OCI-LY1 (cell line): ENCODE data around the gene PTPRD.

Source experiments
- H2AFZ ChIP-seq: fragments of 200-600 bp; sonication (generic), shearing (Covaris generic); 2 replicates; pipeline ENCODE4 v1.6.0; 2014; ENCODE audit warnings: antibody characterized with exemption, mild to moderate bottlenecking, low read length
- H3F3A ChIP-seq: fragments of 200-600 bp; sonication (generic), shearing (Covaris generic); 2 replicates; pipeline ENCODE4 v1.6.0; 2014; ENCODE audit warnings: mild to moderate bottlenecking, antibody characterized with exemption, low read length, moderate library complexity; ENCODE audit not compliant: insufficient read depth
- H3K27ac ChIP-seq: fragments of 200-600 bp; sonication (generic); 2 replicates; pipeline ENCODE4 v1.5.1; 2014; ENCODE audit warnings: low read length, mixed run types, mild to moderate bottlenecking, low read depth; ENCODE audit not compliant: poor library complexity, severe bottlenecking
- H3K27me3 ChIP-seq: fragments of 200-600 bp; sonication (generic); 2 replicates; pipeline ENCODE4 v1.6.0; 2014; ENCODE audit warnings: antibody characterized with exemption, mild to moderate bottlenecking, low read length, moderate library complexity; ENCODE audit not compliant: insufficient read depth
- H3K36me3 ChIP-seq: fragments of 200-600 bp; sonication (generic); 2 replicates; pipeline ENCODE4 v1.6.1; 2014; ENCODE audit warnings: mild to moderate bottlenecking, antibody characterized with exemption, low read length, moderate library complexity, mixed read lengths; ENCODE audit not compliant: insufficient read depth
- H3K4me1 ChIP-seq: fragments of 200-600 bp; sonication (generic); 2 replicates; pipeline ENCODE4 v1.5.1; 2014; ENCODE audit warnings: mild to moderate bottlenecking, low read length, moderate library complexity; ENCODE audit not compliant: insufficient read depth, severe bottlenecking
- H3K4me2 ChIP-seq: fragments of 200-600 bp; sonication (generic), shearing (Covaris generic); 2 replicates; pipeline ENCODE4 v1.6.1; 2014; ENCODE audit warnings: low read length
- H3K4me3 ChIP-seq: fragments of 200-600 bp; sonication (generic); 2 replicates; pipeline ENCODE4 v1.5.1; 2014; ENCODE audit warnings: low read length, low read depth, mild to moderate bottlenecking, mixed read lengths; ENCODE audit not compliant: poor library complexity, severe bottlenecking
- H3K79me2 ChIP-seq: fragments of 200-600 bp; shearing (Covaris generic); 2 replicates; pipeline ENCODE4 v1.6.1; 2016; ENCODE audit warnings: mixed run types, low read length, mixed read lengths; ENCODE audit not compliant: insufficient read depth
- H3K9ac ChIP-seq: fragments of 200-600 bp; sonication (generic), shearing (Covaris generic); 2 replicates; pipeline ENCODE4 v1.6.1; 2014; ENCODE audit warnings: mild to moderate bottlenecking, low read length, mixed read lengths
- H3K9me2 ChIP-seq: fragments of 200-600 bp; sonication (generic), shearing (Covaris generic); 2 replicates; pipeline ENCODE4 v1.6.1; 2014; ENCODE audit warnings: low read depth, mild to moderate bottlenecking, low read length, mixed read lengths
- H3K9me3 ChIP-seq: fragments of 200-600 bp; shearing (Covaris generic); 2 replicates; pipeline ENCODE4 v1.6.1; 2014; ENCODE audit warnings: low read length, mixed read lengths
- H4K20me1 ChIP-seq: fragments of 200-600 bp; sonication (generic), shearing (Covaris generic); 2 replicates; pipeline ENCODE4 v1.6.0; 2016; ENCODE audit warnings: mild to moderate bottlenecking, low read length; ENCODE audit not compliant: insufficient read depth
- CTCF ChIP-seq: fragments of 200-600 bp; sonication (generic), shearing (Covaris generic); IDR thresholded peaks from 2 replicates; pipeline ENCODE4 v1.5.1; 2017; ENCODE audit warnings: mild to moderate bottlenecking, antibody characterized with exemption, low read length, moderate library complexity, mixed read lengths
- EZH2 ChIP-seq: fragments of 200-600 bp; sonication (generic), shearing (Covaris generic); IDR thresholded peaks from 2 replicates; pipeline ENCODE4 v1.8.0; 2017; ENCODE audit warnings: borderline replicate concordance, mixed run types, mild to moderate bottlenecking, antibody characterized with exemption, low read length, moderate library complexity, mixed read lengths

PTPRD gene

DNA sequence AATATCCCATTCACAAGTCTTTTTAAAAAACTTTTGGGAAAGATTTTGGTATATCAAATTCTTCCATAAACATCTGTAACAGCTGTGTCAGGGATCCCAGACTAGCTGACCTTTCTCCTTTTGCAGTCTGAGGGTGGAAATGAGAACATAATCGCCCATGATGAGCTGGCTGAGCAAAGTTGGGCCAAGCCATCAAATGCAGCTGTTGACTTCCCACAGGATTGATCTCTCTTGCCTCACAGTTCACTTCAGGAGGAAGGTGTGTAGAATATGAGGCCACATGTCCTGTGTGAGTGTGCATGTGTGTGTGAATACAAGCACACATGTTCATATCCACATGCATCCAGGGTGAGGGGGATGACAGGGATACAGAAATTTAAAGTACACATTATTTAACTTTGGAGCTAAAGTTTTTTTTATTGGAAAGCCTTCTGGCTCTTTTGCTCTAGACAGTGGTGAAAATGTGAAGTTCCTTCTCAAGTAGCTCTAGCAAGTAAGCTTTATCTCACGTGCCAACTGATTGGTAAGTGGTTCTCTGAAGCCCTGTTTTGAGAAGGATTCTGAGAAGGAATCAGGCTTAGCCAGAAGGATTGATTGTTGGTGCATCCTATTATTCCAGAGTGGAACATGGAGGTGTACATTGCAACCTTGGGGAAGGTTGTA, 2344.5 kb downstream of the PTPRD start:
- Histone ChIP-seq H3F3A (no peaks in the 10 kb centered on the region), H3K9ac (no peak overlapping the region), H3K4me3 (no peak overlapping the region), H3K9me3 (no peaks in the 10 kb centered on the region), H3K4me1 (no peaks in the 10 kb centered on the region), H4K20me1 (no peaks in the 10 kb centered on the region), H3K27ac (no peak overlapping the region), H2AFZ (no peak overlapping the region), H3K36me3 (no peaks in the 10 kb centered on the region), H3K79me2 (no peaks in the 10 kb centered on the region), H3K27me3 (no peaks in the 10 kb centered on the region), H3K9me2 (no peaks in the 10 kb centered on the region), H3K4me2 (no peak overlapping the region)
- no peak for TF ChIP-seq EZH2
- TF ChIP-seq CTCF: no peak

GRCh38 chr9:8267636-8268035, 2345.2 kb downstream of the PTPRD start:
- Histone ChIP-seq H3K9me3 (no peaks in the 10 kb centered on the region), H3K4me1 (no peaks in the 10 kb centered on the region), H3F3A (no peaks in the 10 kb centered on the region), H4K20me1 (no peaks in the 10 kb centered on the region), H2AFZ (no peak overlapping the region), H3K4me3 (no peak overlapping the region), H3K27me3 (no peaks in the 10 kb centered on the region), H3K4me2 (no peak overlapping the region), H3K79me2 (no peaks in the 10 kb centered on the region), H3K9me2 (no peaks in the 10 kb centered on the region), H3K27ac (no peak overlapping the region), H3K36me3 (no peaks in the 10 kb centered on the region), H3K9ac (no peak overlapping the region)
- TF ChIP-seq EZH2: no peak
- TF ChIP-seq CTCF: no peak

DNA sequence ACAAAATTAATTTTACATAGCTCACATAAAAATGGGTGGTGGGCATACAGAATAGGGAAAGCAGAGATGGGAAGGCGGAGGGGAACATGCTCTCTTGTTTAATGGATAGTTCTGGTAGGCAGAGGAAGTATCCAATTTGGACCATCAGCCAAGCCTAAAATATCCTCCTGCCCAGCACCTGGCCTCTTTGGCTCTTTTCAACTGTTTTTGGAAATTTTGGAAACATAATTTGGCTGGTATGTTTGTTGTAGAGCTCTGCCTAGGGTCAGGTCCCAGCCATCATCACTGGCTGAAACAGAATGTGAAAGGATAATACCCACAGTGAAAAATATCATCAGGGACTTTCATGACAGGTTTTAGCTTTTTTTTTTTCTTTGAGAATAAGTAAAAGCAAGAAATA, 2345.9 kb downstream of the PTPRD start:
- no peaks in the 10 kb centered on the region for H3K27me3 ChIP-seq
- H3K4me1 ChIP-seq: no peaks in the 10 kb centered on the region
- H3F3A ChIP-seq: no peaks in the 10 kb centered on the region
- no peaks in the 10 kb centered on the region for H3K9me2 ChIP-seq
- no peaks in the 10 kb centered on the region for H3K36me3 ChIP-seq
- H4K20me1 ChIP-seq: no peaks in the 10 kb centered on the region
- no peak overlapping the region for H3K4me3 ChIP-seq
- H3K9ac ChIP-seq: no peak overlapping the region
- no peaks in the 10 kb centered on the region for H3K79me2 ChIP-seq
- no peak overlapping the region for H2AFZ ChIP-seq
- H3K4me2 ChIP-seq: no peak overlapping the region
- H3K27ac ChIP-seq: no peak overlapping the region
- no peak for TF ChIP-seq CTCF
- TF ChIP-seq EZH2: no peak
- H3K9me3 ChIP-seq: no peaks in the 10 kb centered on the region
